WTC11 (cell line): ENCODE data around the gene RAD9A. TPM values are rescaled to one million over a fixed set of nuclear protein-coding genes. Genes with fewer than 3 reads are reported as not detected.
A peak's percentile ranks its signal among the peaks of the same experiment; 100 is the strongest.

ENCODE experiments used
- ATAC-seq: fragments of 200-7000 bp; cut with Tn5 transposase; 2 replicates; pipeline ENCODE4 v1.10.0; 2021; ENCODE audit warnings: mild to moderate bottlenecking, moderate library complexity
- CTCF ChIA-PET: fragments of 300-600 bp; sonication (Branson Sonifier 250); formaldehyde crosslinking; loops from one replicate; lab custom pipeline; 2021; ENCODE audit warnings: antibody characterized with exemption; lab: Charles Lee
- POLR2A ChIA-PET: fragments of 350-600 bp; sonication (Branson Sonifier 250); formaldehyde crosslinking; loops from one replicate; lab custom pipeline; 2021; ENCODE audit warnings: antibody characterized with exemption; lab: Charles Lee
- DNase-seq: peaks from one replicate; pipeline ENCODE4 v3.0.0; 2021; ENCODE audit warnings: low spot score
- H3K27ac Mint-ChIP-seq: 2 replicates; pipeline ENCODE4 v1.8.0; 2021; ENCODE audit warnings: mixed read lengths
- H3K27me3 Mint-ChIP-seq: 2 replicates; pipeline ENCODE4 v1.8.0; 2021; ENCODE audit warnings: low read depth, mild to moderate bottlenecking, moderate library complexity, mixed read lengths
- H3K36me3 Mint-ChIP-seq: 2 replicates; pipeline ENCODE4 v1.8.0; 2021; ENCODE audit warnings: mixed read lengths
- H3K4me1 Mint-ChIP-seq: 2 replicates; pipeline ENCODE4 v1.8.0; 2022; ENCODE audit warnings: mixed read lengths
- H3K4me3 Mint-ChIP-seq: 2 replicates; pipeline ENCODE4 v1.8.0; 2021; ENCODE audit warnings: mild to moderate bottlenecking, moderate library complexity, mixed read lengths
- H3K9me3 Mint-ChIP-seq: 2 replicates; pipeline ENCODE4 v1.8.0; 2021; ENCODE audit warnings: mixed read lengths
- AR ChIP-seq: fragments of 250-450 bp; sonication (Bioruptor Pico); IDR thresholded peaks from 2 replicates; pipeline ENCODE4 v1.9.0; 2021; ENCODE audit warnings: mild to moderate bottlenecking
- ATF3 ChIP-seq: sonication (generic); formaldehyde crosslinking; conservative IDR thresholded peaks from 2 replicates; pipeline ENCODE4 v1.8.1; 2022; ENCODE audit warnings: mild to moderate bottlenecking, missing genetic modification reagents
- CTCF ChIP-seq: fragments of 200-600 bp; IDR thresholded peaks from 2 replicates; pipeline ENCODE4 v1.8.0; 2022; ENCODE audit warnings: antibody characterized with exemption
- ELF4 ChIP-seq: sonication (generic); formaldehyde crosslinking; IDR thresholded peaks from 2 replicates; pipeline ENCODE4 v1.8.1; 2022; ENCODE audit warnings: low read depth, mild to moderate bottlenecking, moderate library complexity, missing genetic modification reagents
- ERG ChIP-seq: fragments of 250-450 bp; sonication (Bioruptor Pico); IDR thresholded peaks from 2 replicates; pipeline ENCODE4 v1.8.0; 2021; ENCODE audit warnings: mild to moderate bottlenecking
- GABPB1 ChIP-seq: sonication (generic); formaldehyde crosslinking; IDR thresholded peaks from 2 replicates; pipeline ENCODE4 v1.8.1; 2023; ENCODE audit warnings: mild to moderate bottlenecking, missing genetic modification reagents
- IRF1 ChIP-seq: sonication (generic); formaldehyde crosslinking; IDR thresholded peaks from 2 replicates; pipeline ENCODE4 v1.8.0; 2023; ENCODE audit warnings: missing genetic modification reagents
- IRF2 ChIP-seq: sonication (generic); formaldehyde crosslinking; IDR thresholded peaks from 2 replicates; pipeline ENCODE4 v1.8.0; 2022; ENCODE audit warnings: low read depth, missing genetic modification reagents, borderline replicate concordance
- MAX ChIP-seq: sonication (generic); formaldehyde crosslinking; IDR thresholded peaks from 2 replicates; pipeline ENCODE4 v1.8.0; 2022; ENCODE audit warnings: mild to moderate bottlenecking, missing genetic modification reagents
- NFE2L1 ChIP-seq: sonication (generic); formaldehyde crosslinking; IDR thresholded peaks from 2 replicates; pipeline ENCODE4 v1.8.1; 2023; ENCODE audit warnings: missing genetic modification reagents
- PRDM15 ChIP-seq: sonication (generic); formaldehyde crosslinking; IDR thresholded peaks from 2 replicates; pipeline ENCODE4 v1.8.0; 2022; ENCODE audit warnings: missing genetic modification reagents
- ZMAT4 ChIP-seq: fragments of 250-450 bp; sonication (Bioruptor Pico); IDR thresholded peaks from 2 replicates; pipeline ENCODE4 v1.9.0; 2021; ENCODE audit warnings: mild to moderate bottlenecking
- ZNF396 ChIP-seq: fragments of 250-450 bp; sonication (Bioruptor Pico); IDR thresholded peaks from 2 replicates; pipeline ENCODE4 v1.8.0; 2021; ENCODE audit warnings: mild to moderate bottlenecking, moderate library complexity, borderline replicate concordance
- ZNF425 ChIP-seq: fragments of 250-450 bp; sonication (Bioruptor Pico); conservative IDR thresholded peaks from 2 replicates; pipeline ENCODE4 v1.9.0; 2021; ENCODE audit warnings: mild to moderate bottlenecking
- total RNA-seq: library from RNA; stranded (reverse); gene quantifications from 3 replicates; pipeline ENCODE4 v1.2.3, GENCODE V29; 2021

The RAD9A gene
- total RNA-seq, 1 experiment from 2014 or later, result 45.5 TPM

GRCh38 chr11:67345920-67346819 lies 45.6 kb upstream of the RAD9A start:
- Mint-ChIP-seq H3K27ac (peak overlapping the region; percentile 41; the same call in 1 of the 2 replicates), H3K4me3 (no peak overlapping the region), H3K9me3 (no peaks in the 10 kb centered on the region), H3K27me3 (peaks cover 10% of the 10 kb centered on the region), H3K4me1 (peaks cover 9% of the 10 kb centered on the region), H3K36me3 (no peaks in the 10 kb centered on the region)
- DNase-seq (no peak), ATAC-seq (peak; percentile 82)
- peak; percentile 98 for TF ChIP-seq PRDM15 (CRISPR knock-in tag)
- 0 out of 2 replicates have a peak, but pooled peaks have one; percentile 43 for TF ChIP-seq CTCF
- TF ChIP-seq IRF2, result no peak
- no peak for TF ChIP-seq ZNF396 (CRISPR knock-in tag)
- no peak for TF ChIP-seq ERG
- ChIA-PET CTCF (interaction anchor here (0.5 to 6.6 kb wide), 28 partner anchors 9 to 243 kb away, joined by 3 to 61 read pairs (median 6); partner anchors contain the start of genes ANKRD13D, CLCF1, PPP1CA and RAD9A), POLR2A (interaction anchor here (0.6 kb wide), 1 partner anchor 27 kb away, joined by 5 read pairs; the partner anchor contains the start of gene CLCF1)

GRCh38 chr11:67347964-67348749 lies 43.6 kb upstream of the RAD9A start:
- no peak overlapping the region for H3K4me3 Mint-ChIP-seq
- H3K27me3 Mint-ChIP-seq, result no peaks in the 10 kb centered on the region; the same call in 1 of the 2 replicates
- H3K4me1 Mint-ChIP-seq, result peaks cover 15% of the 10 kb centered on the region
- no peaks in the 10 kb centered on the region for H3K9me3 Mint-ChIP-seq
- DNase-seq (no peak), ATAC-seq (no peak)
- POLR2A ChIA-PET, result no interaction called here
- CTCF ChIA-PET, result interaction anchor here (1.2 to 10.1 kb wide), 3 partner anchors 23 to 33 kb away, joined by 3 to 842 read pairs (median 61); partner anchors contain the start of gene CLCF1
- no peaks in the 10 kb centered on the region for H3K36me3 Mint-ChIP-seq
- H3K27ac Mint-ChIP-seq, result no peak overlapping the region
- no peak for TF ChIP-seq GABPB1 (CRISPR knock-in tag)
- TF ChIP-seq ZNF425 (CRISPR knock-in tag), result no peak
- TF ChIP-seq AR, result no peak
- no peak for TF ChIP-seq ELF4 (CRISPR knock-in tag)
- TF ChIP-seq IRF1 (CRISPR knock-in tag), result no peak
- no peak for TF ChIP-seq MAX
- TF ChIP-seq ZMAT4 (CRISPR knock-in tag), result no peak
- TF ChIP-seq ATF3 (CRISPR knock-in tag), result no peak
- no peak for TF ChIP-seq NFE2L1 (CRISPR knock-in tag)
